GM12892 (cell line): Measurements from ENCODE around the gene SLX1A.

Experiments used
- POLR2AphosphoS5 ChIP-seq: IDR thresholded peaks from 2 replicates; pipeline ENCODE4 v1.6.1; 2011; ENCODE audit warnings: low read depth, low read length, control low read depth
- TAF1 ChIP-seq: IDR thresholded peaks from 2 replicates; pipeline ENCODE4 v1.6.1; 2011; ENCODE audit warnings: low read depth, mild to moderate bottlenecking, control low read depth, low read length, borderline replicate concordance

- no peak for TF ChIP-seq POLR2AphosphoS5
- TF ChIP-seq TAF1: no peak
Measured at GRCh38 chr16:30157214-30157613, 36.5 kb upstream of the SLX1A start.
